NT2/D1 (cell line): ENCODE measurements around the gene AMDHD1.

Experiments used
- SUZ12 ChIP-seq: IDR thresholded peaks from 2 replicates; pipeline ENCODE4 v1.6.1; 2011; ENCODE audit not compliant: insufficient read length, insufficient read depth; ENCODE audit errors: extremely low read depth
- YY1 ChIP-seq: IDR thresholded peaks from 2 replicates; pipeline ENCODE4 v1.6.1; 2011; ENCODE audit not compliant: insufficient read length, insufficient read depth

DNA sequence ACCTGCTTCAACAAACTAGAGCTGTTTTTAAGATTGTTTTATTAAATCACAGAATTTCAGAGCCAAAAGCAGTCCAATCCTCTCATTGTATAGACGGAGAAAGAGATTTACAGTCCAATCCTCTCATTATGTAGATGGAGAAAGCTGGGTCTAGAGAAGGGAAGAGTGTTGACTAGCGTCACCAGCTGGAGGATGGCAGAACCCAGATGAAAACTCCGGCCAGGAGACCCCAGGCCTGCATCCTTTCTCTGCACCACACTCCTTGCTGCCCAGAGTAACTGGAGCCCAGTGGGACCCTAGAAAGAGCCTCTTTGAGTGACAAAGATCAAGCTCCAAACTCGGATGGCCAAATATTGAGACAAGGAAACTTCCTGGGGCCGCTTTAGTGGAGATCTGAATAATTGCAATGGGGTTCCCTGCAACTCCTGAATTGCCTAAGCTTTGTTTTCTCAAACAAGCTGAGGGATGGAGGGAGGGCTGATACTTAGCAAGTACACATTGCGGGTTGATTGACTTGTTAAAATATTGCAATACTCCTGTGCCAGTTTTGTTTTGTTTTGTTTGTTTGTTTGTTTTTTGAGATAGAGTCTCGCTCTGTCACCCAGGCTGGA, 12.5 kb downstream of the AMDHD1 start:
- no peak for TF ChIP-seq YY1
- TF ChIP-seq SUZ12, result no peak
